Measurements from ENCODE around the gene PRKD2. TPM values are rescaled to one million over a fixed set of nuclear protein-coding genes. Genes with fewer than 3 reads are reported as not detected.

The PRKD2 gene
- total and polyA plus RNA-seq, 10 of the 15 experiments (the other 5 are each of a cell fraction or from before 2014, with no cell fraction given) = 2.3 to 98.8 (median 32.9) TPM

GRCh38 chr19:46693760-46694159, 23.2 kb downstream of the PRKD2 start (continued):
- no peak for TF ChIP-seq ATF7 (IDR thresholded peaks at IDR 0.05; ENCODE audit: low read depth)
- TF ChIP-seq, protein P1, sequence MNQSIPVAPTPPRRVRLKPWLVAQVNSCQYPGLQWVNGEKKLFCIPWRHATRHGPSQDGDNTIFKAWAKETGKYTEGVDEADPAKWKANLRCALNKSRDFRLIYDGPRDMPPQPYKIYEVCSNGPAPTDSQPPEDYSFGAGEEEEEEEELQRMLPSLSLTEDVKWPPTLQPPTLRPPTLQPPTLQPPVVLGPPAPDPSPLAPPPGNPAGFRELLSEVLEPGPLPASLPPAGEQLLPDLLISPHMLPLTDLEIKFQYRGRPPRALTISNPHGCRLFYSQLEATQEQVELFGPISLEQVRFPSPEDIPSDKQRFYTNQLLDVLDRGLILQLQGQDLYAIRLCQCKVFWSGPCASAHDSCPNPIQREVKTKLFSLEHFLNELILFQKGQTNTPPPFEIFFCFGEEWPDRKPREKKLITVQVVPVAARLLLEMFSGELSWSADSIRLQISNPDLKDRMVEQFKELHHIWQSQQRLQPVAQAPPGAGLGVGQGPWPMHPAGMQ (IDR thresholded peaks at IDR 0.05; ENCODE audit: borderline replicate concordance) = no peak
- no peak for TF ChIP-seq CHD2 (IDR thresholded peaks at IDR 0.05; ENCODE audit: borderline replicate concordance, low read depth, low read length)
- no peak for TF ChIP-seq STAT1 (conservative IDR thresholded peaks at IDR 0.05)
- TF ChIP-seq NRF1 (conservative IDR thresholded peaks at IDR 0.05; ENCODE audit: low read depth, low read length) = no peak
- TF ChIP-seq SIX5 (IDR thresholded peaks at IDR 0.05; ENCODE audit: low read depth, low read length, severe bottlenecking) = no peak
- TF ChIP-seq USF1 (IDR thresholded peaks at IDR 0.05; ENCODE audit: borderline replicate concordance, extremely low read length, insufficient read depth, low read depth, low read length) = no peak
- no peak for TF ChIP-seq SMAD5 (IDR thresholded peaks at IDR 0.05; ENCODE audit: low read depth)
- TF ChIP-seq E2F4 (IDR thresholded peaks at IDR 0.05; ENCODE audit: low read depth, low read length) = no peak
- no peak for TF ChIP-seq POU2F2 (IDR thresholded peaks at IDR 0.05; ENCODE audit: borderline replicate concordance, low read depth, low read length)
- TF ChIP-seq SP1 (IDR thresholded peaks at IDR 0.05; ENCODE audit: low read depth, low read length) = no peak

Measured in GM12878 (cell line).